SK-N-SH (cell line): ENCODE measurements around the gene HECTD4. TPM values are rescaled to one million over a fixed set of nuclear protein-coding genes. Genes with fewer than 3 reads are reported as not detected.

ENCODE experiments used
- CTCF ChIA-PET: fragments of 300-600, 350-600 bp; formaldehyde crosslinking; extraction: SDS; loops from one replicate; lab custom pipeline; 2021; lab: Yijun Ruan, JAX
- POLR2A ChIA-PET: fragments of 350-600 bp; sonication (Branson Sonifier 250); formaldehyde crosslinking; extraction: SDS; loops from one replicate; lab custom pipeline; 2020; ENCODE audit warnings: antibody characterized with exemption, inconsistent platforms; lab: Yijun Ruan, JAX
- DNase-seq: peaks from one replicate; pipeline ENCODE4 v3.0.0; 2012
- H2AFZ ChIP-seq: fragments of 200-600 bp; sonication (generic); 2 replicates; pipeline ENCODE4 v1.8.1; 2016; ENCODE audit warnings: antibody characterized with exemption, mild to moderate bottlenecking, low read depth
- H3F3A ChIP-seq: fragments of 200-600 bp; sonication (generic); replicated peaks from 2 replicates; pipeline ENCODE3; 2016; ENCODE audit warnings: antibody characterized with exemption, mild to moderate bottlenecking; ENCODE audit not compliant: insufficient read depth
- H3K27ac ChIP-seq, 2 experiments: fragments of 200-500 bp in 1 of 2; fragments of 200-600 bp in 1 of 2; sonication (Bioruptor generic) in 1 of 2; sonication (generic), shearing (Covaris generic) in 1 of 2; 2 replicates each; pipeline versions ENCODE4 v1.5.1 to v1.6.1; 2014 to 2016; ENCODE audit warnings: low read depth in 2 of 2, inconsistent platforms in 1 of 2, low read length in 1 of 2, mild to moderate bottlenecking in 1 of 2, mixed read lengths in 1 of 2
- H3K27me3 ChIP-seq: fragments of 200-600 bp; sonication (generic), shearing (Covaris generic); 2 replicates; pipeline ENCODE4 v1.6.1; 2016; ENCODE audit warnings: mixed run types; ENCODE audit not compliant: insufficient read depth
- H3K36me3 ChIP-seq, 2 experiments: fragments of 200-500 bp in 1 of 2; fragments of 200-600 bp in 1 of 2; sonication (Bioruptor generic) in 1 of 2; sonication (generic) in 1 of 2; replicated peaks in 1 of 2; 2 replicates each; pipeline versions ENCODE3 to v1.5.1; 2014 to 2016; ENCODE audit warnings: low read length in 1 of 2, mild to moderate bottlenecking in 1 of 2; ENCODE audit not compliant: insufficient read depth in 2 of 2, control insufficient read depth in 1 of 2
- H3K4me1 ChIP-seq, 2 experiments: fragments of 200-500 bp in 1 of 2; fragments of 200-600 bp in 1 of 2; sonication (Bioruptor generic) in 1 of 2; sonication (generic), shearing (Covaris generic) in 1 of 2; 2 replicates each; pipeline versions ENCODE4 v1.5.1 to v1.6.1; 2014 to 2016; ENCODE audit warnings: low read depth in 1 of 2, low read length in 1 of 2, mixed run types in 1 of 2; ENCODE audit not compliant: insufficient read depth in 2 of 2, control insufficient read depth in 1 of 2
- H3K4me2 ChIP-seq: fragments of 200-600 bp; sonication (generic), shearing (Covaris generic); 2 replicates; pipeline ENCODE4 v1.6.1; 2017; ENCODE audit warnings: mixed run types
- H3K4me3 ChIP-seq, 2 experiments: fragments of 200-500 bp in 1 of 2; fragments of 200-600 bp in 1 of 2; sonication (Bioruptor generic) in 1 of 2; sonication (generic), shearing (Covaris generic) in 1 of 2; 2 replicates each; pipeline versions ENCODE4 v1.5.1 to v1.8.1; 2014 to 2016; ENCODE audit warnings: low read depth in 2 of 2, inconsistent platforms in 1 of 2, low read length in 1 of 2, mild to moderate bottlenecking in 1 of 2, mixed read lengths in 1 of 2, moderate library complexity in 1 of 2
- H3K79me2 ChIP-seq: fragments of 200-600 bp; sonication (generic); 2 replicates; pipeline ENCODE4 v1.8.1; 2017; ENCODE audit warnings: mild to moderate bottlenecking; ENCODE audit not compliant: insufficient read depth
- H3K9ac ChIP-seq: fragments of 200-600 bp; sonication (generic); 2 replicates; pipeline ENCODE4 v1.6.1; 2017; ENCODE audit warnings: mixed run types
- H3K9me2 ChIP-seq: fragments of 200-600 bp; sonication (generic); 2 replicates; pipeline ENCODE4 v1.6.1; 2017; ENCODE audit warnings: mixed run types
- H3K9me3 ChIP-seq: fragments of 200-600 bp; sonication (generic); 2 replicates; pipeline ENCODE4 v1.6.1; 2017; ENCODE audit warnings: mixed run types, mild to moderate bottlenecking, moderate library complexity
- H4K20me1 ChIP-seq: fragments of 200-600 bp; sonication (generic); 2 replicates; pipeline ENCODE4 v1.6.1; 2017; ENCODE audit warnings: mild to moderate bottlenecking, mixed run types; ENCODE audit not compliant: insufficient read depth
- CTCF ChIP-seq: fragments of 200-600 bp; sonication (generic); IDR thresholded peaks from 2 replicates; pipeline ENCODE4 v1.6.1; 2017; ENCODE audit warnings: antibody characterized with exemption, mild to moderate bottlenecking, moderate library complexity
- EP300 ChIP-seq, 2 experiments: IDR thresholded peaks; 2 replicates each; pipeline versions ENCODE4 v1.4.0 to v1.6.1; 2012; ENCODE audit warnings: borderline replicate concordance in 1 of 2, low read depth in 1 of 2, low read length in 1 of 2
- EZH2phosphoT487 ChIP-seq: fragments of 200-600 bp; sonication (generic); IDR thresholded peaks from 2 replicates; pipeline ENCODE4 v1.6.1; 2017; ENCODE audit warnings: low read depth, mixed run types, mild to moderate bottlenecking, antibody characterized with exemption, moderate library complexity, borderline replicate concordance
- FOXM1 ChIP-seq: IDR thresholded peaks from 2 replicates; pipeline ENCODE4 v1.4.0; 2012; ENCODE audit warnings: low read depth, mild to moderate bottlenecking
- GABPA ChIP-seq: IDR thresholded peaks from 2 replicates; pipeline ENCODE4 v1.4.0; 2012; ENCODE audit warnings: low read depth, mild to moderate bottlenecking
- MAX ChIP-seq: IDR thresholded peaks from 2 replicates; pipeline ENCODE4 v1.4.0; 2012; ENCODE audit warnings: low read depth
- RCOR1 ChIP-seq: fragments of 150-350 bp; IDR thresholded peaks from 2 replicates; pipeline ENCODE4 v1.6.1; 2017; ENCODE audit warnings: antibody characterized with exemption, low read length
- REST ChIP-seq: IDR thresholded peaks from 2 replicates; pipeline ENCODE4 v1.6.1; 2012; ENCODE audit warnings: mild to moderate bottlenecking, low read depth, low read length, moderate library complexity
- RXRA ChIP-seq: IDR thresholded peaks from 2 replicates; pipeline ENCODE4 v1.4.0; 2012; ENCODE audit warnings: low read depth, mild to moderate bottlenecking, borderline replicate concordance
- USF1 ChIP-seq: IDR thresholded peaks from 2 replicates; pipeline ENCODE4 v1.4.0; 2012; ENCODE audit warnings: low read depth, borderline replicate concordance
- USF2 ChIP-seq: fragments of 150-350 bp; IDR thresholded peaks from 2 replicates; pipeline ENCODE4 v1.6.1; 2017; ENCODE audit warnings: antibody characterized with exemption, low read length, low read depth, borderline replicate concordance
- YY1 ChIP-seq: IDR thresholded peaks from 2 replicates; pipeline ENCODE4 v1.4.0; 2012; ENCODE audit warnings: low read depth, mild to moderate bottlenecking
- ZBTB33 ChIP-seq: IDR thresholded peaks from 2 replicates; pipeline ENCODE4 v1.4.0; 2012; ENCODE audit warnings: low read depth, borderline replicate concordance
- WGBS: methylation state at CpG from one replicate; pipeline ENCODE4 v1.1.6; 2017; ENCODE audit warnings: low lambda C conversion rate; 5-methylcytosine and 5-hydroxymethylcytosine counted together
- polyA plus RNA-seq, 3 experiments: library from polyadenylated mRNA; depleted of rRNA; stranded (reverse); fragments of >200 nt; gene quantifications; 2 replicates each; pipeline ENCODE4 v1.2.3, GENCODE V29; 2012

The HECTD4 gene
- polyA plus RNA-seq, 1 of the 3 experiments (the other 2 are of a cell fraction): 14.6 TPM

GRCh38 chr12:112406519-112407488 lies 24.6 kb upstream of the HECTD4 start:
- Histone ChIP-seq H2AFZ (no peak overlapping the region), H3K9me3 (no peaks in the 10 kb centered on the region), H3K79me2 (peaks cover 32% of the 10 kb centered on the region), H3K9ac (peak overlapping the region; percentile 92; the same call in 1 of the 2 replicates), H3K36me3 (peaks cover 38 to 44% of the 10 kb centered on the region in 2 experiments), H3K27me3 (no peaks in the 10 kb centered on the region), H4K20me1 (peaks cover 40% of the 10 kb centered on the region), H3K27ac (no peak overlapping the region), H3K4me2 (peak overlapping the region; percentile 74), H3F3A (peaks cover 72% of the 10 kb centered on the region), H3K9me2 (no peaks in the 10 kb centered on the region), H3K4me1 (peaks cover 10 to 13% of the 10 kb centered on the region in 2 experiments; a peak in 3 of 4 replicates), H3K4me3 (peak overlapping the region; percentile 76 to 81)
- WGBS: 70% methylated on average over 11 of the region's 11 CpGs
- CTCF ChIA-PET: interaction anchor here (1.5 kb wide), 1 partner anchor 209 kb away, joined by 4 read pairs; no protein-coding TSS in a partner anchor
- POLR2A ChIA-PET: no interaction called here
- no peak for TF ChIP-seq MAX
- TF ChIP-seq USF2: no peak
- no peak for TF ChIP-seq EP300 (IDR thresholded peaks at IDR 0.05; ENCODE audit: borderline replicate concordance in 1 of 2, low read depth in 1 of 2, low read length in 1 of 2)
- no peak for TF ChIP-seq EZH2phosphoT487
- TF ChIP-seq USF1: no peak
- TF ChIP-seq GABPA: no peak
- TF ChIP-seq YY1: no peak
- TF ChIP-seq REST: no peak
- no peak for TF ChIP-seq FOXM1
- no peak for TF ChIP-seq ZBTB33
- no peak for TF ChIP-seq RXRA
- TF ChIP-seq RCOR1: no peak
- TF ChIP-seq CTCF: no peak
- no peak for DNase-seq
